Transverse colon (tissue), 4 donors: ENCODE measurements around the gene PDE8B. TPM values are rescaled to one million over a fixed set of nuclear protein-coding genes. Genes with fewer than 3 reads are reported as not detected.

Source experiments
- DNase-seq: peaks from one replicate; pipeline ENCODE4 v3.0.0-alpha.2; 2019
- H3K27ac ChIP-seq, 4 donors: fragments of 200-600 bp; sonication (generic); 2 replicates each; pipeline ENCODE4 v1.5.1; 2016 to 2018; ENCODE audit warnings: inconsistent platforms in 4 of 4
- H3K27me3 ChIP-seq: fragments of 200-600 bp; sonication (generic); 2 replicates; pipeline ENCODE4 v1.5.1; 2017; ENCODE audit warnings: inconsistent platforms
- H3K36me3 ChIP-seq, 4 donors: fragments of 200-600 bp; sonication (generic); 2 replicates each; pipeline ENCODE4 v1.5.1; 2017 to 2019; ENCODE audit warnings: inconsistent platforms in 4 of 4
- H3K4me1 ChIP-seq, 4 donors: fragments of 200-600 bp; sonication (generic); 2 replicates each; pipeline ENCODE4 v1.5.1; 2017 to 2020; ENCODE audit warnings: inconsistent platforms in 4 of 4
- H3K4me3 ChIP-seq, 4 donors: fragments of 200-600 bp; sonication (generic); 1 replicate in 1 of 4; 2 replicates in 3 of 4; pipeline versions ENCODE4 v1.5.1 to v1.6.1; 2017 to 2019; ENCODE audit warnings: inconsistent platforms in 4 of 4
- H3K9me3 ChIP-seq, 2 donors: fragments of 200-600 bp; sonication (generic); 2 replicates each; pipeline ENCODE4 v1.5.1; 2017 to 2019; ENCODE audit warnings: inconsistent platforms in 2 of 2
- CTCF ChIP-seq, 5 experiments: fragments of 200-600 bp in 3 of 5; fragments of 450-650 bp in 2 of 5; sonication (generic) in 3 of 5; IDR thresholded peaks; 1 replicate in 2 of 5; 2 replicates in 3 of 5; pipeline ENCODE4 v1.5.1; 2016 to 2017; ENCODE audit warnings: antibody characterized with exemption in 5 of 5, inconsistent platforms in 3 of 5, mild to moderate bottlenecking in 2 of 5, moderate library complexity in 1 of 5
- EP300 ChIP-seq: sonication (generic); formaldehyde crosslinking; IDR thresholded peaks from one replicate; pipeline ENCODE4 v1.6.1; 2017; ENCODE audit warnings: antibody characterized with exemption, low read depth
- POLR2A ChIP-seq: fragments of 450-650 bp; IDR thresholded peaks from one replicate; pipeline ENCODE4 v1.6.1; 2016; ENCODE audit warnings: antibody characterized with exemption, mild to moderate bottlenecking, moderate library complexity
- POLR2AphosphoS5 ChIP-seq, 3 donors: sonication (generic); formaldehyde crosslinking; IDR thresholded peaks; one replicate each; pipeline ENCODE4 v1.6.1; 2016; ENCODE audit warnings: antibody characterized with exemption in 3 of 3
- whole genome bisulfite sequencing, 2 donors: methylation state at CpG; one replicate each; pipeline ENCODE4 v1.1.5; 2018; ENCODE audit warnings: low coverage in 1 of 2; 5-methylcytosine and 5-hydroxymethylcytosine counted together
- in situ Hi-C, 4 donors: fragments of 200-750 bp; cut with MboI; loops; one replicate each; pipeline versions ENCODE4 v1.15.0 to v1.15.1; 2017; ENCODE audit warnings: low sequenced_read_pairs in 3 of 4, low pct_ligation_motif_present in 1 of 4, low pct_unique_long_range_greater_than_20kb in 1 of 4
- intact Hi-C: fragments of 100-400 bp; cut with DNase I; formaldehyde crosslinking; loops from one replicate; pipeline ENCODE4 v1.15.1; 2023; ENCODE audit warnings: low total_unique reads
- total RNA-seq, 4 donors: library from RNA; depleted of rRNA; stranded (reverse); fragments of >200 nt; gene quantifications; one replicate each; pipeline ENCODE4 v1.1.0, GENCODE V29; 2016

Gene PDE8B
- total RNA-seq, 4 donors from 2014 or later: 0.40 to 22.4 (median 1.2) TPM

- Histone ChIP-seq H3K27ac (no peak overlapping the region), H3K36me3 (no peaks in the 10 kb centered on the region), H3K4me1 (peaks cover 0 to 10% (median 0%) of the 10 kb centered on the region in 4 donors), H3K4me3 (no peak overlapping the region), H3K27me3 (no peaks in the 10 kb centered on the region), H3K9me3 (no peaks in the 10 kb centered on the region)
- no peak for DNase-seq
- in situ Hi-C loops: no loop called here
- intact Hi-C loops: no loop called here
- no peak for TF ChIP-seq POLR2A
- no peak for TF ChIP-seq CTCF (IDR thresholded peaks at IDR 0.05)
- no peak for TF ChIP-seq EP300
- TF ChIP-seq POLR2AphosphoS5 (IDR thresholded peaks at IDR 0.05): no peak
- 76 to 81% methylated on average over 3 of the region's 3 CpGs for WGBS, 2 donors
These were observed 126.8 kb downstream of the PDE8B start for GRCh38 chr5:77337246-77337645.

GRCh38 chr5:77337686-77338085 lies 127.2 kb downstream of the PDE8B start:
- no peaks in the 10 kb centered on the region for H3K9me3 ChIP-seq
- TF ChIP-seq CTCF (IDR thresholded peaks at IDR 0.05) (no peak), EP300 (no peak), POLR2AphosphoS5 (IDR thresholded peaks at IDR 0.05) (no peak), POLR2A (no peak)
- H3K4me1 ChIP-seq: peaks cover 0 to 10% (median 0%) of the 10 kb centered on the region in 4 donors
- DNase-seq: no peak
- no peak overlapping the region for H3K27ac ChIP-seq
- WGBS, 2 donors: 70 to 89% methylated on average over 1 to 4 of the region's 4 CpGs
- in situ Hi-C loops (no loop called here), intact Hi-C loops (no loop called here)
- no peaks in the 10 kb centered on the region for H3K27me3 ChIP-seq
- no peaks in the 10 kb centered on the region for H3K36me3 ChIP-seq
- no peak overlapping the region for H3K4me3 ChIP-seq

- Histone ChIP-seq H3K27ac (no peak overlapping the region), H3K4me3 (no peak overlapping the region), H3K4me1 (peaks cover 0 to 2% (median 0%) of the 10 kb centered on the region in 4 donors), H3K36me3 (no peaks in the 10 kb centered on the region), H3K27me3 (no peaks in the 10 kb centered on the region), H3K9me3 (no peaks in the 10 kb centered on the region)
- DNase-seq: no peak
- in situ Hi-C loops (no loop called here), intact Hi-C loops (no loop called here)
- no peak for TF ChIP-seq POLR2A
- no peak for TF ChIP-seq CTCF (IDR thresholded peaks at IDR 0.05)
- TF ChIP-seq EP300: no peak
- no peak for TF ChIP-seq POLR2AphosphoS5 (IDR thresholded peaks at IDR 0.05)
- 74 to 83% methylated on average over 3 to 4 of the region's 4 CpGs for WGBS, 2 donors
These were observed 128.9 kb downstream of the PDE8B start for GRCh38 chr5:77339337-77339890.

- no peak for DNase-seq
- 83 to 84% methylated on average over 3 of the region's 3 CpGs for WGBS, 2 donors
- H3K4me3 ChIP-seq: no peak overlapping the region
- no peaks in the 10 kb centered on the region for H3K36me3 ChIP-seq
- no peaks in the 10 kb centered on the region for H3K4me1 ChIP-seq
- intact Hi-C loops: no loop called here
- H3K27me3 ChIP-seq: no peaks in the 10 kb centered on the region
- TF ChIP-seq EP300 (no peak), POLR2A (no peak), CTCF (IDR thresholded peaks at IDR 0.05) (no peak), POLR2AphosphoS5 (IDR thresholded peaks at IDR 0.05) (no peak)
- H3K9me3 ChIP-seq: no peaks in the 10 kb centered on the region
- in situ Hi-C loops: no loop called here
- H3K27ac ChIP-seq: no peak overlapping the region
These were observed 132.7 kb downstream of the PDE8B start for GRCh38 chr5:77343165-77343564.
